ENCODE measurements around the gene ASAP2.

DNA sequence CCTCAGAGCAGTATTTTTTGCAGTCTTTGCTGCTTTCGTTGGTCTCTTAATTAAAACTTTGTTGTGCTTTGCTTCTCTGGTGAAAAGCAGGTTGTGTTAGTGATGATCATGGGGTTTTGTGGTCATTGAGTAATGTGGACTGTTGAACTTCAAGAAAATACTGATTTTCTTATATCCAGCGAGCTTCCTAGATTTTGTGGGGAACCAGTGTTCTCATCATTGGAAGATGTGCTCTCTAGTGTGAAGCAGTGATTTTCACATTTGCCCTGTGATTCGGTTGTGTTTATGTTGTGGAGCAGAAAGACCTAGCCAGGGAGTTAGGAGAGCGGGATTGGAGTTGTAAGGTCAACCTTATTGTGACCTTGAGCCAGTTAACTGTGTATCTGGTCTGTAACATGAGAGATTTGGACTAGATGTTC, 12.4 kb downstream of the ASAP2 start:
- TF ChIP-seq POLR2AphosphoS5 (IDR thresholded peaks at IDR 0.05; ENCODE audit: borderline replicate concordance, low read depth, low read length) (no peak), EZH2 (IDR thresholded peaks at IDR 0.05) (no peak), FOXP2 (optimal IDR thresholded peaks at IDR 0.05; ENCODE audit: control extremely low read depth, extremely low read length, insufficient read depth) (no peak)

Measured in SK-N-MC (cell line).